BLaER1 treated with 17β-estradiol and CSF1 and Interleukin-3, amounts not matched to agents 10 nM and 100 nM (cell line): Measurements from ENCODE around the gene ZNF792.

Source experiments
- H3K27ac ChIP-seq, 11 experiments: shearing (Covaris generic); formaldehyde crosslinking; 2 replicates each; pipeline ENCODE4 v1.8.1; 2022
- H3K27me3 ChIP-seq, 11 experiments: shearing (Covaris generic); formaldehyde crosslinking; 2 replicates each; pipeline ENCODE4 v1.8.1; 2022
- H3K36me3 ChIP-seq, 11 experiments: shearing (Covaris generic); formaldehyde crosslinking; 2 replicates each; pipeline ENCODE4 v1.8.1; 2022
- H3K4me1 ChIP-seq, 10 experiments: shearing (Covaris generic); formaldehyde crosslinking; 2 replicates each; pipeline ENCODE4 v1.8.1; 2022
- H3K4me2 ChIP-seq, 11 experiments: shearing (Covaris generic); formaldehyde crosslinking; 2 replicates each; pipeline ENCODE4 v1.8.1; 2022
- H3K4me3 ChIP-seq, 10 experiments: shearing (Covaris generic); formaldehyde crosslinking; 2 replicates each; pipeline ENCODE4 v1.8.1; 2022
- H3K9ac ChIP-seq, 11 experiments: shearing (Covaris generic); formaldehyde crosslinking; 2 replicates each; pipeline ENCODE4 v1.8.1; 2022
- H3K9me3 ChIP-seq, 11 experiments: shearing (Covaris generic); formaldehyde crosslinking; replicated peaks in 1 of 11; 2 replicates each; pipeline ENCODE4 v1.8.1; 2022
- H4K20me1 ChIP-seq, 11 experiments: shearing (Covaris generic); formaldehyde crosslinking; 2 replicates each; pipeline ENCODE4 v1.8.1; 2022
- Cebpa-rat ChIP-seq, 11 experiments: shearing (Covaris generic); IDR thresholded peaks; 2 replicates each; pipeline ENCODE4 v1.8.1; 2022

Gene ZNF792

GRCh38 chr19:34957830-34958751 lies 5.9 kb downstream of the ZNF792 start:
- peaks cover 0 to 7% (median 0%) of the 10 kb centered on the region in 11 experiments; a peak in 3 of 22 replicates for H3K27me3 ChIP-seq
- H3K4me1 ChIP-seq, result peaks cover 14 to 18% (median 16%) of the 10 kb centered on the region in 10 experiments
- peak overlapping the region; percentile 20 to 99 (median 92); a peak in 19 of 20 replicates for H3K4me3 ChIP-seq
- no peak overlapping the region for H3K9ac ChIP-seq
- TF ChIP-seq Cebpa-rat (IDR thresholded peaks at IDR 0.05), result no peak
- no peaks in the 10 kb centered on the region for H4K20me1 ChIP-seq
- H3K36me3 ChIP-seq, result peaks cover 83 to 93% (median 91%) of the 10 kb centered on the region in 11 experiments
- H3K4me2 ChIP-seq, result no peak overlapping the region
- H3K27ac ChIP-seq, result no peak overlapping the region
- H3K9me3 ChIP-seq, result peaks cover 95 to 100% (median 98%) of the 10 kb centered on the region in 11 experiments

GRCh38 chr19:34953092-34953491 lies 10.9 kb downstream of the ZNF792 start:
- H3K9me3 ChIP-seq, result peaks cover 94 to 100% (median 100%) of the 10 kb centered on the region in 11 experiments

GRCh38 chr19:34943861-34944573 lies 20.0 kb downstream of the ZNF792 start:
- Histone ChIP-seq H3K9me3 (peaks cover 79 to 99% (median 91%) of the 10 kb centered on the region in 11 experiments), H3K36me3 (peaks cover 51 to 77% (median 69%) of the 10 kb centered on the region in 11 experiments), H3K9ac (no peak overlapping the region), H3K27ac (no peak overlapping the region), H3K4me2 (no peak overlapping the region), H3K27me3 (no peaks in the 10 kb centered on the region), H3K4me3 (peak overlapping the region in 7 of 10 experiments; percentile 7 to 25 (median 18); a peak in 5 of 20 replicates), H4K20me1 (no peaks in the 10 kb centered on the region), H3K4me1 (no peaks in the 10 kb centered on the region)
- TF ChIP-seq Cebpa-rat (IDR thresholded peaks at IDR 0.05), result no peak

More at GRCh38 chr19:34953092-34953491, 10.9 kb downstream of the ZNF792 start:
- Histone ChIP-seq H4K20me1 (no peaks in the 10 kb centered on the region), H3K27ac (no peak overlapping the region), H3K36me3 (peaks cover 76 to 100% (median 95%) of the 10 kb centered on the region in 11 experiments), H3K4me2 (no peak overlapping the region), H3K4me3 (peak overlapping the region in 1 of 10 experiments; percentile 18; a peak in 1 of 20 replicates), H3K9ac (no peak overlapping the region), H3K27me3 (no peaks in the 10 kb centered on the region), H3K4me1 (no peaks in the 10 kb centered on the region)
- no peak for TF ChIP-seq Cebpa-rat (IDR thresholded peaks at IDR 0.05)

- Histone ChIP-seq H3K9me3 (peaks cover 43 to 94% (median 68%) of the 10 kb centered on the region in 11 experiments), H3K9ac (no peak overlapping the region), H3K27ac (no peak overlapping the region), H3K4me2 (no peak overlapping the region), H3K4me3 (no peak overlapping the region), H4K20me1 (no peaks in the 10 kb centered on the region), H3K36me3 (peaks cover 20 to 49% (median 41%) of the 10 kb centered on the region in 11 experiments), H3K4me1 (no peaks in the 10 kb centered on the region), H3K27me3 (no peaks in the 10 kb centered on the region)
- no peak for TF ChIP-seq Cebpa-rat (IDR thresholded peaks at IDR 0.05)
Observed at GRCh38 chr19:34938886-34939285, 25.1 kb downstream of the ZNF792 start.

- Histone ChIP-seq H3K27me3 (no peaks in the 10 kb centered on the region), H3K4me1 (no peaks in the 10 kb centered on the region), H4K20me1 (no peaks in the 10 kb centered on the region), H3K9ac (no peak overlapping the region), H3K9me3 (peaks cover 16 to 67% (median 41%) of the 10 kb centered on the region in 11 experiments), H3K4me3 (no peak overlapping the region), H3K4me2 (no peak overlapping the region), H3K27ac (no peak overlapping the region), H3K36me3 (peaks cover 6 to 42% (median 27%) of the 10 kb centered on the region in 11 experiments; a peak in 18 of 22 replicates)
- no peak for TF ChIP-seq Cebpa-rat (IDR thresholded peaks at IDR 0.05)
Observed at GRCh38 chr19:34936184-34936583, 27.8 kb downstream of the ZNF792 start.

- Histone ChIP-seq H3K27me3 (no peaks in the 10 kb centered on the region), H3K9ac (no peak overlapping the region), H3K36me3 (peaks cover 6 to 49% (median 23%) of the 10 kb centered on the region in 11 experiments; a peak in 18 of 22 replicates), H3K9me3 (peaks cover 10 to 34% (median 23%) of the 10 kb centered on the region in 11 experiments; a peak in 21 of 22 replicates), H3K4me2 (no peak overlapping the region), H3K4me3 (no peak overlapping the region), H4K20me1 (no peaks in the 10 kb centered on the region), H3K4me1 (peaks cover 0 to 5% (median 3%) of the 10 kb centered on the region in 10 experiments; a peak in 3 of 20 replicates), H3K27ac (no peak overlapping the region)
- no peak for TF ChIP-seq Cebpa-rat (IDR thresholded peaks at IDR 0.05)
Observed at GRCh38 chr19:34932494-34932893, 31.5 kb downstream of the ZNF792 start.

GRCh38 chr19:34926685-34927375 lies 37.2 kb downstream of the ZNF792 start, which contains the start of gene ZNF30:
TSS of gene ZNF30 (plus strand) at chr19:34926903. CDS start at chr19:34929948, 3,045 bp downstream.
- no peaks in the 10 kb centered on the region for H4K20me1 ChIP-seq
- peak within 1 kb of the TSS; percentile 50 to 76 (median 67); a peak in 21 of 22 replicates for H3K9ac ChIP-seq
- H3K27me3 ChIP-seq, result no peaks in the 10 kb centered on the region
- H3K9me3 ChIP-seq, result peaks cover 0 to 33% (median 15%) of the 10 kb centered on the region in 11 experiments; a peak in 18 of 22 replicates
- H3K4me1 ChIP-seq, result peaks cover 0 to 7% (median 3%) of the 10 kb centered on the region in 10 experiments; a peak in 3 of 20 replicates
- no peak for TF ChIP-seq Cebpa-rat (IDR thresholded peaks at IDR 0.05)
- peak within 1 kb of the TSS in 7 of 11 experiments; percentile 2 to 53 (median 17); a peak in 7 of 22 replicates for H3K27ac ChIP-seq
- peak within 1 kb of the TSS; percentile 35 to 74 (median 63) for H3K4me2 ChIP-seq
- H3K4me3 ChIP-seq, result peak within 1 kb of the TSS; percentile 57 to 73 (median 64)
- H3K36me3 ChIP-seq, result peaks cover 0 to 7% (median 0%) of the 10 kb centered on the region in 11 experiments; a peak in 2 of 22 replicates

GRCh38 chr19:34926361-34926684 lies 37.7 kb downstream of the ZNF792 start:
- Histone ChIP-seq H3K9ac (peak overlapping the region in 1 of 11 experiments; percentile 68; a peak in 2 of 22 replicates), H3K36me3 (peaks cover 0 to 7% (median 0%) of the 10 kb centered on the region in 11 experiments; a peak in 1 of 22 replicates), H4K20me1 (no peaks in the 10 kb centered on the region), H3K27me3 (no peaks in the 10 kb centered on the region), H3K27ac (no peak overlapping the region), H3K4me2 (peak overlapping the region in 10 of 11 experiments; percentile 35 to 74 (median 64); a peak in 11 of 22 replicates), H3K9me3 (peaks cover 0 to 33% (median 15%) of the 10 kb centered on the region in 11 experiments; a peak in 18 of 22 replicates), H3K4me3 (peak overlapping the region in 6 of 10 experiments; percentile 57 to 70 (median 63); a peak in 8 of 20 replicates), H3K4me1 (peaks cover 0 to 7% (median 3%) of the 10 kb centered on the region in 10 experiments; a peak in 3 of 20 replicates)
- TF ChIP-seq Cebpa-rat (IDR thresholded peaks at IDR 0.05), result no peak
